Neural progenitor cell (in vitro differentiated cells): ENCODE measurements around the gene STX11. TPM values are rescaled to one million over a fixed set of nuclear protein-coding genes. Genes with fewer than 3 reads are reported as not detected.
"Not testable (repeated sequence)": the region's sequence is repeated elsewhere in the genome, so short reads cannot be mapped to it uniquely, and the experiment has no call there.

Source experiments
- DNase-seq: peaks from one replicate; pipeline ENCODE4 v3.0.0-alpha.2; 2016; ENCODE audit warnings: low spot score
- H2AFZ ChIP-seq: fragments of 200-600 bp; sonication (generic); replicated peaks from 2 replicates; pipeline ENCODE4 v1.6.1; 2016; ENCODE audit warnings: antibody characterized with exemption
- H3F3A ChIP-seq: fragments of 200-600 bp; sonication (generic); 2 replicates; pipeline ENCODE4 v1.6.1; 2016; ENCODE audit warnings: antibody characterized with exemption, low read depth
- H3K27ac ChIP-seq: fragments of 200-600 bp; sonication (generic); 2 replicates; pipeline ENCODE4 v1.5.1; 2016; ENCODE audit warnings: mild to moderate bottlenecking
- H3K27me3 ChIP-seq: fragments of 200-600 bp; sonication (generic); 2 replicates; pipeline ENCODE4 v1.6.1; 2016; ENCODE audit warnings: mild to moderate bottlenecking, moderate library complexity
- H3K36me3 ChIP-seq: fragments of 200-600 bp; sonication (generic); 2 replicates; pipeline ENCODE4 v1.5.1; 2016
- H3K4me1 ChIP-seq: fragments of 200-600 bp; sonication (generic); 2 replicates; pipeline ENCODE4 v1.6.1; 2016; ENCODE audit warnings: mixed run types
- H3K4me2 ChIP-seq: fragments of 200-600 bp; sonication (generic); 2 replicates; pipeline ENCODE4 v1.6.1; 2016
- H3K4me3 ChIP-seq: fragments of 200-600 bp; sonication (generic); 2 replicates; pipeline ENCODE4 v1.5.1; 2016
- H3K79me2 ChIP-seq: fragments of 200-600 bp; sonication (generic); 2 replicates; pipeline ENCODE4 v1.6.1; 2016; ENCODE audit warnings: low read depth
- H3K9ac ChIP-seq: fragments of 200-600 bp; sonication (generic); 2 replicates; pipeline ENCODE4 v1.6.1; 2016
- H3K9me3 ChIP-seq: fragments of 200-600 bp; sonication (generic); 2 replicates; pipeline ENCODE4 v1.5.1; 2016; ENCODE audit warnings: low read depth
- H4K20me1 ChIP-seq: fragments of 200-600 bp; sonication (generic); 2 replicates; pipeline ENCODE4 v1.6.1; 2016; ENCODE audit warnings: low read depth
- H3K27ac Mint-ChIP-seq: 3 replicates; pipeline ENCODE4 v1.8.0; 2021; ENCODE audit warnings: mixed read lengths
- H3K27me3 Mint-ChIP-seq: 2 replicates; pipeline ENCODE4 v1.8.0; 2022; ENCODE audit warnings: low read depth, mild to moderate bottlenecking, inconsistent platforms, moderate library complexity, mixed read lengths; ENCODE audit not compliant: insufficient read depth
- H3K36me3 Mint-ChIP-seq: 3 replicates; pipeline ENCODE4 v1.8.0; 2021; ENCODE audit warnings: mixed read lengths
- H3K4me1 Mint-ChIP-seq: 3 replicates; pipeline ENCODE4 v1.8.0; 2021; ENCODE audit warnings: mixed read lengths
- H3K4me3 Mint-ChIP-seq: 3 replicates; pipeline ENCODE4 v1.8.0; 2021; ENCODE audit warnings: mild to moderate bottlenecking, moderate library complexity, mixed read lengths
- H3K9me3 Mint-ChIP-seq: 3 replicates; pipeline ENCODE4 v1.8.0; 2020; ENCODE audit warnings: mixed read lengths
- CTCF ChIP-seq: fragments of 200-600 bp; sonication (generic); IDR thresholded peaks from 2 replicates; pipeline ENCODE4 v1.5.1; 2017; ENCODE audit warnings: antibody characterized with exemption, mild to moderate bottlenecking
- EZH2 ChIP-seq: fragments of 200-600 bp; sonication (generic); IDR thresholded peaks from 2 replicates; pipeline ENCODE4 v1.6.1; 2017; ENCODE audit warnings: antibody characterized with exemption, mild to moderate bottlenecking, moderate library complexity
- EZH2phosphoT487 ChIP-seq: fragments of 200-600 bp; sonication (generic); IDR thresholded peaks from 2 replicates; pipeline ENCODE4 v1.6.1; 2017; ENCODE audit warnings: antibody characterized with exemption
- total RNA-seq: library from RNA; depleted of rRNA; stranded (reverse); fragments of >200 nt; gene quantifications from 2 replicates; pipeline ENCODE4 v1.2.3, GENCODE V29; 2015; ENCODE audit warnings: low replicate concordance

STX11 gene
- total RNA-seq, 1 donor from 2014 or later, result not detected

GRCh38 chr6:144129469-144129868 is 20.8 kb upstream of the STX11 start:
- no peaks in the 10 kb centered on the region for H3F3A ChIP-seq
- no peak for TF ChIP-seq CTCF
- TF ChIP-seq EZH2phosphoT487, result no peak
- TF ChIP-seq EZH2, result no peak
- no peaks in the 10 kb centered on the region for H3K4me1 ChIP-seq
- Mint-ChIP-seq H3K27me3 (peaks cover 7% of the 10 kb centered on the region), H3K36me3 (no peaks in the 10 kb centered on the region), H3K27ac (no peak overlapping the region), H3K4me1 (no peaks in the 10 kb centered on the region), H3K4me3 (no peak overlapping the region), H3K9me3 (no peaks in the 10 kb centered on the region)
- H2AFZ ChIP-seq, result no peak overlapping the region
- no peak for DNase-seq
- no peaks in the 10 kb centered on the region for H3K36me3 ChIP-seq
- H3K4me3 ChIP-seq, result no peak overlapping the region
- H3K9ac ChIP-seq, result no peak overlapping the region
- no peaks in the 10 kb centered on the region for H4K20me1 ChIP-seq
- H3K4me2 ChIP-seq, result no peak overlapping the region
- no peaks in the 10 kb centered on the region for H3K9me3 ChIP-seq
- no peaks in the 10 kb centered on the region for H3K79me2 ChIP-seq
- H3K27me3 ChIP-seq, result no peaks in the 10 kb centered on the region
- no peak overlapping the region for H3K27ac ChIP-seq

- TF ChIP-seq CTCF (no peak), EZH2 (no peak)
- Histone ChIP-seq H3K9me3 (no peaks in the 10 kb centered on the region), H3K4me1 (no peaks in the 10 kb centered on the region), H3K36me3 (no peaks in the 10 kb centered on the region), H3K9ac (no peak overlapping the region), H3K4me2 (no peak overlapping the region), H3K27ac (no peak overlapping the region), H3K27me3 (no peaks in the 10 kb centered on the region), H3K79me2 (no peaks in the 10 kb centered on the region), H3F3A (no peaks in the 10 kb centered on the region), H4K20me1 (no peaks in the 10 kb centered on the region), H2AFZ (no peak overlapping the region), H3K4me3 (no peak overlapping the region)
- Mint-ChIP-seq H3K4me1 (no peaks in the 10 kb centered on the region), H3K4me3 (no peak overlapping the region), H3K27me3 (peaks cover 7% of the 10 kb centered on the region), H3K27ac (no peak overlapping the region), H3K36me3 (no peaks in the 10 kb centered on the region), H3K9me3 (no peaks in the 10 kb centered on the region)
- DNase-seq, result no peak
Measured at GRCh38 chr6:144131248-144131709, 19.0 kb upstream of the STX11 start.

- H3K4me1 Mint-ChIP-seq, H2AFZ ChIP-seq, H3K4me3 ChIP-seq: not testable (repeated sequence)
Measured at GRCh38 chr6:144132167-144132690, 18.1 kb upstream of the STX11 start.

GRCh38 chr6:144133225-144133821 is 17.0 kb upstream of the STX11 start:
- Mint-ChIP-seq H3K36me3 (no peaks in the 10 kb centered on the region), H3K4me1 (no peaks in the 10 kb centered on the region), H3K9me3 (no peaks in the 10 kb centered on the region), H3K27ac (no peak overlapping the region), H3K4me3 (no peak overlapping the region), H3K27me3 (peaks cover 7% of the 10 kb centered on the region)
- Histone ChIP-seq H3K27me3 (no peaks in the 10 kb centered on the region), H3F3A (no peaks in the 10 kb centered on the region), H3K79me2 (no peaks in the 10 kb centered on the region), H3K36me3 (no peaks in the 10 kb centered on the region), H3K9me3 (no peaks in the 10 kb centered on the region), H4K20me1 (no peaks in the 10 kb centered on the region), H3K27ac (no peak overlapping the region), H3K4me2 (no peak overlapping the region), H3K9ac (no peak overlapping the region), H2AFZ (peak overlapping the region; percentile 10), H3K4me3 (no peak overlapping the region), H3K4me1 (no peaks in the 10 kb centered on the region)
- DNase-seq, result no peak
- TF ChIP-seq EZH2 (no peak), CTCF (no peak), EZH2phosphoT487 (no peak)

More at GRCh38 chr6:144132167-144132690, 18.1 kb upstream of the STX11 start:
- not testable (repeated sequence) for H3K4me1 ChIP-seq, DNase-seq, H3K9ac ChIP-seq, H3K27ac ChIP-seq, H3K27me3 ChIP-seq, H3K79me2 ChIP-seq, H3K4me2 ChIP-seq, H3K4me3 Mint-ChIP-seq, H4K20me1 ChIP-seq, H3K36me3 Mint-ChIP-seq, H3F3A ChIP-seq, H3K9me3 ChIP-seq, H3K27ac Mint-ChIP-seq, H3K36me3 ChIP-seq, H3K27me3 Mint-ChIP-seq, H3K9me3 Mint-ChIP-seq
